Measurements from ENCODE around the gene DDO.
"Not testable (repeated sequence)": the region's sequence is repeated elsewhere in the genome, so short reads cannot be mapped to it uniquely, and the experiment has no call there.

The DDO gene

GRCh38 chr6:110457567-110458175, 42.3 kb upstream of the DDO start:
- not testable (repeated sequence) for H3K36me3 ChIP-seq (ENCODE audit: control insufficient read depth, insufficient read depth, low read length); H3K9ac ChIP-seq (ENCODE audit: low read length); H3K18ac ChIP-seq (ENCODE audit: low read length); H2BK15ac ChIP-seq (replicated peaks; ENCODE audit: low read depth); H3K56ac ChIP-seq (ENCODE audit: low read length); H4K8ac ChIP-seq (ENCODE audit: low read depth, low read length); H3K4ac ChIP-seq (ENCODE audit: low read depth, low read length); H3K4me3 ChIP-seq (ENCODE audit: low read length); H2AK5ac ChIP-seq (ENCODE audit: low read length); H4K5ac ChIP-seq (ENCODE audit: low read length); H2BK5ac ChIP-seq (ENCODE audit: low read length); H3K4me2 ChIP-seq (ENCODE audit: low read length); H3K79me1 ChIP-seq (ENCODE audit: low read length); H3K4me1 ChIP-seq (ENCODE audit: control insufficient read depth, low read depth, low read length); H3K23ac ChIP-seq (ENCODE audit: low read length); H3K79me2 ChIP-seq (ENCODE audit: control insufficient read depth, insufficient read depth, low read length); H3K27me3 ChIP-seq (ENCODE audit: insufficient read depth, low read length, poor library complexity); H2BK120ac ChIP-seq (ENCODE audit: low read depth, low read length); H3K27ac ChIP-seq (ENCODE audit: low read depth, low read length)
- peak; percentile 23 for DNase-seq
- no CpG with 5 or more reads among the region's 8 CpGs for WGBS (ENCODE audit: extremely low coverage, insufficient coverage, low lambda C conversion rate)

GRCh38 chr6:110456694-110457093, 41.3 kb upstream of the DDO start:
- Histone ChIP-seq H4K5ac (ENCODE audit: low read length) (no peak overlapping the region), H3K56ac (ENCODE audit: low read length) (no peak overlapping the region), H3K4me3 (ENCODE audit: low read length) (no peak overlapping the region), H3K79me2 (ENCODE audit: control insufficient read depth, insufficient read depth, low read length) (no peaks in the 10 kb centered on the region), H3K23ac (ENCODE audit: low read length) (no peak overlapping the region), H3K4me2 (ENCODE audit: low read length) (no peak overlapping the region), H3K36me3 (ENCODE audit: control insufficient read depth, insufficient read depth, low read length) (no peaks in the 10 kb centered on the region), H4K8ac (ENCODE audit: low read depth, low read length) (no peak overlapping the region), H2AK5ac (ENCODE audit: low read length) (no peak overlapping the region), H2BK120ac (ENCODE audit: low read depth, low read length) (no peak overlapping the region), H3K4ac (ENCODE audit: low read depth, low read length) (no peak overlapping the region), H3K79me1 (ENCODE audit: low read length) (no peaks in the 10 kb centered on the region), H3K27me3 (ENCODE audit: insufficient read depth, low read length, poor library complexity) (no peaks in the 10 kb centered on the region), H3K9ac (ENCODE audit: low read length) (no peak overlapping the region), H3K18ac (ENCODE audit: low read length) (no peak overlapping the region), H2BK5ac (ENCODE audit: low read length) (no peak overlapping the region), H3K27ac (ENCODE audit: low read depth, low read length) (no peak overlapping the region), H3K4me1 (ENCODE audit: control insufficient read depth, low read depth, low read length) (no peaks in the 10 kb centered on the region), H2BK15ac (replicated peaks; ENCODE audit: low read depth) (no peak overlapping the region)
- no CpG with 5 or more reads among the region's 3 CpGs for WGBS (ENCODE audit: extremely low coverage, insufficient coverage, low lambda C conversion rate)
- DNase-seq = no peak

GRCh38 chr6:110449541-110449895, 34.1 kb upstream of the DDO start:
- Histone ChIP-seq H4K5ac (ENCODE audit: low read length) (no peak overlapping the region), H3K4me2 (ENCODE audit: low read length) (no peak overlapping the region), H3K9ac (ENCODE audit: low read length) (no peak overlapping the region), H3K79me2 (ENCODE audit: control insufficient read depth, insufficient read depth, low read length) (no peaks in the 10 kb centered on the region), H2BK15ac (replicated peaks; ENCODE audit: low read depth) (no peak overlapping the region), H2AK5ac (ENCODE audit: low read length) (no peak overlapping the region), H2BK5ac (ENCODE audit: low read length) (no peak overlapping the region), H3K4ac (ENCODE audit: low read depth, low read length) (no peak overlapping the region), H3K18ac (ENCODE audit: low read length) (no peak overlapping the region), H3K56ac (ENCODE audit: low read length) (no peak overlapping the region), H3K23ac (ENCODE audit: low read length) (no peak overlapping the region), H2BK120ac (ENCODE audit: low read depth, low read length) (no peak overlapping the region), H3K4me3 (ENCODE audit: low read length) (no peak overlapping the region), H3K4me1 (ENCODE audit: control insufficient read depth, low read depth, low read length) (no peaks in the 10 kb centered on the region), H3K79me1 (ENCODE audit: low read length) (no peaks in the 10 kb centered on the region), H3K27ac (ENCODE audit: low read depth, low read length) (no peak overlapping the region), H4K8ac (ENCODE audit: low read depth, low read length) (no peak overlapping the region), H3K36me3 (ENCODE audit: control insufficient read depth, insufficient read depth, low read length) (no peaks in the 10 kb centered on the region), H3K27me3 (ENCODE audit: insufficient read depth, low read length, poor library complexity) (no peaks in the 10 kb centered on the region)
- no peak for DNase-seq
- WGBS (ENCODE audit: extremely low coverage, insufficient coverage, low lambda C conversion rate) = no CpG with 5 or more reads among the region's 4 CpGs

DNA sequence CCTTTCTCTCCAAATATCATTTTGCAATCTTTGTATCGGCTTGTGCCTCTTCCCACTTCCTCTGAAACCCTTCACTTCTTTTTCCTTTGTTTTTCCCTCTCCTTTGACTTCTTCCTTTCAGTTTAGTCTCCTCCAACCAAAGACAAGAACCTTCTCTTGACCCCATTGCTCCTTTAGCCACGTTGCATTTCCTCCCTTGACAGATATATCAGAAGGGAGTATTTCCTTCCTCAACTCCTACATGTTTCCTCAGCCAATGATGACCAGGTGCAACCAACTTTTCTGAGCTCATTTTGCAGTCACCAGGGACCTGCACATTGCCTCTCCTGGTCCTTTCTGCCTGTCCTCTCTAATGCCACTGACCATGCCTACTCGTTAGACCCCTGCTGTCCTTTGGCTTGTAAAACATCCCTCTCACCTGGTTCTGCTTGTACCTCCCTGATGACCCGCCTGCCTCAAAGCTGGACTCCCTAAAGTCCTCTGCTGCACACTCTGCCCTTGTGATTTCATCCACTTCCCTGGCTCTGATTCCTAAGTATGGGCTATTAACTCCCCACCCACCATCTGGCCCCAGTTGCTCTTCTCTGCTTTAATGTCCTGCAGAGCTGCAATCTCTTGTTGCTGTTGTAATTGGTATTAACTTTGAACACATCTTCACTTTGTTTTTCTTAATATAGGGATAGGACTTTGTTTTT, 33.6 kb upstream of the DDO start:
- WGBS (ENCODE audit: extremely low coverage, insufficient coverage, low lambda C conversion rate) = no CpG with 5 or more reads among the region's 4 CpGs

GRCh38 chr6:110447761-110448160, 32.4 kb upstream of the DDO start:
- no peak overlapping the region for H2BK15ac ChIP-seq (replicated peaks; ENCODE audit: low read depth)
- no peak overlapping the region for H3K27ac ChIP-seq (ENCODE audit: low read depth, low read length)
- H2AK5ac ChIP-seq (ENCODE audit: low read length) = no peak overlapping the region
- H3K79me2 ChIP-seq (ENCODE audit: control insufficient read depth, insufficient read depth, low read length) = no peaks in the 10 kb centered on the region
- H2BK120ac ChIP-seq (ENCODE audit: low read depth, low read length) = no peak overlapping the region
- DNase-seq = no peak
- no CpG with 5 or more reads among the region's 3 CpGs for WGBS (ENCODE audit: extremely low coverage, insufficient coverage, low lambda C conversion rate)
- no peaks in the 10 kb centered on the region for H3K27me3 ChIP-seq (ENCODE audit: insufficient read depth, low read length, poor library complexity)
- H3K4me2 ChIP-seq (ENCODE audit: low read length) = no peak overlapping the region
- H3K79me1 ChIP-seq (ENCODE audit: low read length) = no peaks in the 10 kb centered on the region
- no peak overlapping the region for H3K56ac ChIP-seq (ENCODE audit: low read length)
- H3K4me1 ChIP-seq (ENCODE audit: control insufficient read depth, low read depth, low read length) = no peaks in the 10 kb centered on the region
- no peak overlapping the region for H3K23ac ChIP-seq (ENCODE audit: low read length)
- no peak overlapping the region for H3K9ac ChIP-seq (ENCODE audit: low read length)
- H3K4me3 ChIP-seq (ENCODE audit: low read length) = no peak overlapping the region
- H4K5ac ChIP-seq (ENCODE audit: low read length) = no peak overlapping the region
- no peaks in the 10 kb centered on the region for H3K36me3 ChIP-seq (ENCODE audit: control insufficient read depth, insufficient read depth, low read length)
- H2BK5ac ChIP-seq (ENCODE audit: low read length) = no peak overlapping the region
- H3K4ac ChIP-seq (ENCODE audit: low read depth, low read length) = no peak overlapping the region
- no peak overlapping the region for H3K18ac ChIP-seq (ENCODE audit: low read length)
- H4K8ac ChIP-seq (ENCODE audit: low read depth, low read length) = no peak overlapping the region

More for the DNA sequence above, 33.6 kb upstream of the DDO start:
- H3K79me2 ChIP-seq (ENCODE audit: control insufficient read depth, insufficient read depth, low read length) = no peaks in the 10 kb centered on the region
- H3K4me2 ChIP-seq (ENCODE audit: low read length) = no peak overlapping the region
- H2BK15ac ChIP-seq (replicated peaks; ENCODE audit: low read depth) = no peak overlapping the region
- no peak overlapping the region for H2BK5ac ChIP-seq (ENCODE audit: low read length)
- H3K36me3 ChIP-seq (ENCODE audit: control insufficient read depth, insufficient read depth, low read length) = no peaks in the 10 kb centered on the region
- H4K5ac ChIP-seq (ENCODE audit: low read length) = no peak overlapping the region
- no peak overlapping the region for H3K18ac ChIP-seq (ENCODE audit: low read length)
- H3K27ac ChIP-seq (ENCODE audit: low read depth, low read length) = no peak overlapping the region
- H3K79me1 ChIP-seq (ENCODE audit: low read length) = no peaks in the 10 kb centered on the region
- no peak for DNase-seq
- H3K27me3 ChIP-seq (ENCODE audit: insufficient read depth, low read length, poor library complexity) = no peaks in the 10 kb centered on the region
- H4K8ac ChIP-seq (ENCODE audit: low read depth, low read length) = no peak overlapping the region
- H3K23ac ChIP-seq (ENCODE audit: low read length) = no peak overlapping the region
- H2AK5ac ChIP-seq (ENCODE audit: low read length) = no peak overlapping the region
- H3K9ac ChIP-seq (ENCODE audit: low read length) = no peak overlapping the region
- no peak overlapping the region for H3K56ac ChIP-seq (ENCODE audit: low read length)
- no peak overlapping the region for H2BK120ac ChIP-seq (ENCODE audit: low read depth, low read length)
- no peak overlapping the region for H3K4ac ChIP-seq (ENCODE audit: low read depth, low read length)
- no peak overlapping the region for H3K4me3 ChIP-seq (ENCODE audit: low read length)
- no peaks in the 10 kb centered on the region for H3K4me1 ChIP-seq (ENCODE audit: control insufficient read depth, low read depth, low read length)

- no CpG with 5 or more reads among the region's 4 CpGs for WGBS (ENCODE audit: extremely low coverage, insufficient coverage, low lambda C conversion rate)
- H3K9ac ChIP-seq (ENCODE audit: low read length) = no peak overlapping the region
- H3K18ac ChIP-seq (ENCODE audit: low read length) = no peak overlapping the region
- no peak overlapping the region for H3K4ac ChIP-seq (ENCODE audit: low read depth, low read length)
- no peaks in the 10 kb centered on the region for H3K27me3 ChIP-seq (ENCODE audit: insufficient read depth, low read length, poor library complexity)
- no peak overlapping the region for H2BK5ac ChIP-seq (ENCODE audit: low read length)
- H4K5ac ChIP-seq (ENCODE audit: low read length) = no peak overlapping the region
- H3K36me3 ChIP-seq (ENCODE audit: control insufficient read depth, insufficient read depth, low read length) = no peaks in the 10 kb centered on the region
- no peak overlapping the region for H3K27ac ChIP-seq (ENCODE audit: low read depth, low read length)
- no peaks in the 10 kb centered on the region for H3K79me1 ChIP-seq (ENCODE audit: low read length)
- H3K4me2 ChIP-seq (ENCODE audit: low read length) = no peak overlapping the region
- no peak overlapping the region for H4K8ac ChIP-seq (ENCODE audit: low read depth, low read length)
- H3K4me1 ChIP-seq (ENCODE audit: control insufficient read depth, low read depth, low read length) = no peaks in the 10 kb centered on the region
- no peak overlapping the region for H2BK120ac ChIP-seq (ENCODE audit: low read depth, low read length)
- no peak overlapping the region for H2BK15ac ChIP-seq (replicated peaks; ENCODE audit: low read depth)
- no peak overlapping the region for H3K4me3 ChIP-seq (ENCODE audit: low read length)
- no peak overlapping the region for H3K56ac ChIP-seq (ENCODE audit: low read length)
- DNase-seq = no peak
- H3K79me2 ChIP-seq (ENCODE audit: control insufficient read depth, insufficient read depth, low read length) = no peaks in the 10 kb centered on the region
- no peak overlapping the region for H2AK5ac ChIP-seq (ENCODE audit: low read length)
- no peak overlapping the region for H3K23ac ChIP-seq (ENCODE audit: low read length)
These were observed 31.0 kb upstream of the DDO start for GRCh38 chr6:110446405-110446804.

Data from mesendoderm (in vitro differentiated cells).